Midbrain (tissue), 1 donor: ENCODE measurements around the gene HID1.
"Not testable (repeated sequence)": the region's sequence is repeated elsewhere in the genome, so short reads cannot be mapped to it uniquely, and the experiment has no call there.

Experiments used
- DNase-seq: peaks from one replicate; lab custom pipeline; 2025; lab: John Stamatoyannopoulos, UW

The HID1 gene

GRCh38 chr17:74922694-74923537, 49.6 kb downstream of the HID1 start, which contains the start of gene USH1G:
USH1G (minus strand) TSS chr17:74923255; CDS start chr17:74923073, 182 bp downstream.
- DNase-seq, result no peak

DNA sequence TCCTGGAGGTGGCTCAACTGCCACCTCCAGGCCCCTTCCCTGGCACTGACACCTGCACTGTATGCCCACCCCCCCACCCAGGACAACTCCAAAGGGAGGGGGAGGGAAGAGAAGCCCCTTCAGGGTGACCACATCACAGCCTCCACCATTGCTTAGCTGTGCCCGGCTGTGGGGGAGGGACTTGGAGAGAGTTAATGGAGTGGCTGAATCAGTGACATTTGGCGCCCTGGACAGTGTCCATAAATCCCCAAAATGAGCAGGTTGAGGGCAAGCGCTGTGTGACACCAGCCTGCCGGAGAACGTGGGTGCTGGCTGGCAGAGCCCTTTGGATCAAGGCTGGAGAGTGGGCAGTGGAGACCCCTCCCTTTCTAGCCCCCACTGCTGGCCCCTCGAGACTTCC, 50.4 kb downstream of the HID1 start:
- no peak for DNase-seq

GRCh38 chr17:74921769-74922168, 50.8 kb downstream of the HID1 start:
- DNase-seq, result no peak

DNA sequence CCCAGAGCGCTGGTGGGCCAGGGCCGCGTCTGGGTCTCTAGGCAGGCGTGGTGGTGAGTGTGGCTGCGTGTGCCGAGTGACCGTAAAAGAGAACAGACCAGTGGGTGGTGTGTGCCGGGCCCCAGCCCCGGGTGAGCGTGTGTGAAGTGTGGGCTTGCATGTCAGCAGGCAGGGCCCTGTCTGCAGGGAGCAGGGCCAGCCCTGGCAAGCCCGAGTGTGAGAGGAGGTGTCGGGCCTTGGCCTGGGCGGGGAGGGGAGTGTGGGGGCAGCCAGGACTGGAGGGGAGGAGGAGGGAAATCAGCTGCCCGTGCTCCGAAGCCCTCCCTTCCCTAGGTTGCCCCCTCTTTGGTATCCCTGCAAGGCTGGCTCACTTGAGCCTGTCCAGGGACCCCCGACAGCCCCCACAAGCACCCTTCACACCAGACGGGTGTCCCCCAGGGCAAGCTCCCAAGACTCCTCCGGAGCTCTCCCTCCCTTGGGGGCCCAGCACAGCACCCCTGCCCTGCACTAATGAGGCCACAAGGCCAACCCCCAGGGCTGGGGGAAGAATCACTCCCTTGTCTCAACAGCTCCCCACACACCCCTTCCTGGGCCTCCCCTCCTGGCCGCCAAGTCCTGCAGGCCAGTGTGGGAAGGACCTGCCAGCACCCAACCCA, 51.4 kb downstream of the HID1 start:
- no peak for DNase-seq

DNA sequence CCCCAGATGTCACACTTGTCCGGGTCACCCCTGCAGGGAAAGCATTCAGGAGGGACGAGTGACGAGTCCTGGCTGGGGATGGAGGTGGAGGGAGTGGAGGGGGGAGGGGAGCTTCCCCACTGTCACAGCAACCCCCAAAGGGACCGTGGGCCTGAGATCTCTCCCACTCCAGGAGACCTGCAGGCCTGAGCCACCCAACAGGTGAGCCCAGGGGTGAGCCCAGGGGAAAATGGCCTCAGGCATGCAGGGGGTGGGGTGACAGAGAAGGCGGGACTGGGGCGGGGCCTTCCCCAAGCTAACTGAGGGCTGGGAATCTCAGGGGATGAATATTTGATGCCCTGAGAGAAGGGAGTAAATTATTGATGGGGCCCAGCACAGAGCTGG, 51.9 kb downstream of the HID1 start:
- DNase-seq, result no peak

GRCh38 chr17:74920306-74920620, 52.3 kb downstream of the HID1 start:
- no peak for DNase-seq

- DNase-seq, result peak; percentile 6
Observed at GRCh38 chr17:74919440-74920305, 52.9 kb downstream of the HID1 start.

DNA sequence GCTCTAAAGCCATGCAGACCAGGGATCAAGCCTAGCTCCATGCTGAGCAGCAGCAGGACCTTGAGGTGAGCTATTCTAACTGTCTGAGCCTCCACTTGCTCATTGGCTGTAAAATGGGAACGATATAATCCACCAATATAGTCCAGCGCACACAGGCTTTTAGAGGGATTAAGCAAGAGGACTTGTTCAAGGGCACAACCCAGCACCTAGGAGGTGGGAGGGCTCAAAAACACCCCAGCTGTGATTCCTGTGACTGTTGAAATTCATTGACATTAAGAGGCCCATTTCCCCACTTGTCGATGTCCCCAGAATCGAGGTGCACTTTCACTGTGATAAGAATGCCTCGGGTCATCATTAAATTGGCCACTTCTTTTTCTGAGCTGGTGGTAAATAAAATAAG, 53.7 kb downstream of the HID1 start:
- no peak for DNase-seq

DNA sequence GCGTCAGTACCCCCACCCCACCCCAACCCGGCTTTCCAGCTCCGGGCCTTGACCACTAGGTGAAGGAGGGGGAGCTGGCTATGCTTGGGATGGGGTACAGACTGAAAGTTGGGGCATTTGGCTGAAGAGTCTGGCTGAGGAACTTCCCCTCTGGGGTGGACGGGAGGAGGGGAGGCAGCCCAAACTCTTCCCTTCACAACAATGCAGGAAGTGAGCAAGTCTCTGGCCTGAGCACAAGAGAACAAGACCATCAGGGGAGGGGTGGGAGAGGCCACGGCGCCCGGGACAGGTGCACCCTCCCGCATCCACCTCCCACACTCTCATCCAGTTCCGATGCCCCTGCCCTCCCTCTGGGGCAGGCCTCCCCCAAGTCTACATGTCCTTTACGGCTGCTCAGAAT, 55.1 kb downstream of the HID1 start:
- DNase-seq, result no peak

DNA sequence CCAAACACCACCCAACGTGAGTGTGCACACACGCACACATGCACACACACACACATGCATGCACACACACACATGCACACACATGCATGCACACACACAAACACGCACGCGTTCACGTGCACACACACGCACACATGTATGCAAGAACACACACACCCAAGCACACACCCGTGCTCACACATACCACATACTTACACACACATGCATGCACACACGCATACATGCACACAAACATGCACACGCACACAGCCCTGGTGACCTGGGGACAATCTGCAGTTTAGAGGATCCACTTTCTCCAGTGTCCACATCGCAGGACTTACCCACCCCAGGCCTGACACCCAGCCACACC, 55.7 kb downstream of the HID1 start:
- no peak for DNase-seq

DNA sequence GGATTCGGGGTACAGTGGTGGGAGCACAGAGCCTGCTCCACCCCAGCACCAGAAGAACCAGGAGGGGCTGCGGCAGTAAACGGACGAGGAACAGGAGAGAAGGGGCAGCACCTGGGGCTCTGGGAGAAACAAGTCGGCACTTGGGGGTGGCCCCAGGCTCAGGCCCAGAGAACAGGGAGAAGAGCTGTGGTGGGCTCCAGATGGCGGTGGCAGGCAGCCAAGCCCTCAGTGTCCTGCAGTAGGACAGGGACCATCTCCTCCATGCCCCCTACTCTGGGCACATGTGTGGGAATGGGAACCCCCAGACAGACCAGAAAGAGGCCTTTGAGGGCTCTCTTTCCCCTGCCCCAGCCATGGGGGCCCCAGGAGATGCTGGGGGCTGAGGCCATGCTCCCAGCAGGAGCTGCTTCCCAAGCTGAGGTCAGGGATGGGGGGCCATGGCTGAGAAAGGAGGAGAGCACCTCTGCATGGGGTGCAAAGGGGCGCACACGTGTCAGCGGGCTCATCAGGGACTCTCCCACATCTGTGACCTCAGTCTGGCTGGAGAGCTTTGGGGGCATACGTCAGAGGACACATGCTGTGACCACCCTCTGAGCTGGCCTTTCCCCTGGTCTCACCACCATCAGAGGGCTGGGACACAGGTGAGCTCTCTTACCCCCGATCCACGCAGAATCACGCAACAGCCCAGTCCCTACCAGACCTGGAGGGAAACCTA, 56.3 kb downstream of the HID1 start:
- no peak for DNase-seq

- not testable (repeated sequence) for DNase-seq
Observed at GRCh38 chr17:74911423-74911822, 61.1 kb downstream of the HID1 start.

GRCh38 chr17:74909097-74909496, 63.5 kb downstream of the HID1 start:
- not testable (repeated sequence) for DNase-seq

DNA sequence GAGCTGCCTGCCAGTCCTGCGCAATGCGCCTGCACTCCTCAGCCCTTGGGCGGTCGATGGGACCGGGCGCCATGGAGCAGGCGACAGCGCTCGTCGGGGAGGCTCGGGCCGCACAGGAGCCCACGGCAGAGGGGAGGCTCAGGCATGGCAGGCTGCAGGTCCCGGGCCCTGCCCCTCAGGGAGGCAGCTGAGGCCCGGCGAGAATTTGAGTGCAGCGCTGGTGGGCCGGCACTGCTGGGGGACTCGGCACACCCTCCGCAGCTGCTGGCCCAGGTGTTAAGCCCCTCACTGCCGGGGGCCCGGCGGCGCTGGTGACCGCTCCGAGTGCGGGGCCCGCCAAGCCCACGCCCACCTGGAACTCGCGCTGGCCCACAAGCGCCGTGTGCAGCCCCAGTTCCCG, 65.5 kb downstream of the HID1 start:
- no peak for DNase-seq

GRCh38 chr17:74906214-74906793, 66.3 kb downstream of the HID1 start:
- not testable (repeated sequence) for DNase-seq

- no peak for DNase-seq
Observed at GRCh38 chr17:74904687-74905409, 67.7 kb downstream of the HID1 start.

GRCh38 chr17:74903671-74904070, 68.9 kb downstream of the HID1 start:
- DNase-seq, result no peak

- no peak for DNase-seq
Observed at GRCh38 chr17:74903034-74903433, 69.5 kb downstream of the HID1 start.

GRCh38 chr17:74901353-74902135, 71.0 kb downstream of the HID1 start:
- no peak for DNase-seq
